Gastrocnemius medialis (tissue), 4 donors: ENCODE measurements around the gene ZNF740. TPM values are rescaled to one million over a fixed set of nuclear protein-coding genes. Genes with fewer than 3 reads are reported as not detected.

ENCODE experiments used
- ATAC-seq, 2 donors: fragments of 150-250 bp; one replicate each; pipeline ENCODE4 v1.9.1; 2016
- DNase-seq, 2 donors: peaks; one replicate each; pipeline ENCODE4 v3.0.0-alpha.2; 2019
- H3K27ac ChIP-seq, 4 donors: fragments of 200-600 bp; sonication (generic); 1 replicate in 1 of 4; 2 replicates in 3 of 4; pipeline ENCODE4 v1.5.1; 2016 to 2018; ENCODE audit warnings: mild to moderate bottlenecking in 2 of 4, moderate library complexity in 1 of 4
- H3K27me3 ChIP-seq, 3 donors: fragments of 200-600 bp; sonication (generic) in 2 of 3; 1 replicate in 1 of 3; 2 replicates in 2 of 3; pipeline versions ENCODE4 v1.5.1 to v1.6.0; 2016 to 2019; ENCODE audit warnings: mild to moderate bottlenecking in 1 of 3, moderate library complexity in 1 of 3
- H3K36me3 ChIP-seq, 2 donors: fragments of 200-600 bp; sonication (generic) in 1 of 2; one replicate each; pipeline ENCODE4 v1.5.1; 2017 to 2018
- H3K4me1 ChIP-seq, 2 donors: fragments of 200-600 bp; sonication (generic) in 1 of 2; one replicate each; pipeline ENCODE4 v1.5.1; 2016 to 2017; ENCODE audit warnings: mild to moderate bottlenecking in 2 of 2
- H3K4me3 ChIP-seq, 4 donors: fragments of 200-600 bp; sonication (generic) in 3 of 4; 1 replicate in 1 of 4; 2 replicates in 3 of 4; pipeline ENCODE4 v1.5.1; 2016 to 2019; ENCODE audit warnings: mild to moderate bottlenecking in 2 of 4
- H3K9me3 ChIP-seq, 3 donors: fragments of 200-600 bp; sonication (generic) in 2 of 3; 1 replicate in 1 of 3; 2 replicates in 2 of 3; pipeline ENCODE4 v1.5.1; 2016 to 2019
- POLR2A ChIP-seq, 2 donors: fragments of 450-650 bp; IDR thresholded peaks; one replicate each; pipeline ENCODE4 v1.6.1; 2017; ENCODE audit warnings: antibody characterized with exemption in 2 of 2, mild to moderate bottlenecking in 2 of 2, moderate library complexity in 2 of 2
- in situ Hi-C, 4 donors: fragments of 200-750 bp; cut with MboI; loops; one replicate each; pipeline versions ENCODE4 v1.15.0 to v1.8.0; 2017; ENCODE audit warnings: low sequenced_read_pairs in 4 of 4
- intact Hi-C: fragments of 100-400 bp; cut with DNase I; formaldehyde crosslinking; loops from one replicate; pipeline ENCODE4 v1.15.1; 2023; ENCODE audit warnings: low total_unique reads
- total RNA-seq, 4 donors: library from RNA; depleted of rRNA; stranded (reverse); fragments of >200 nt; gene quantifications; one replicate each; pipeline versions ENCODE4 v1.1.0 to v1.2.3, GENCODE V29; 2016
- TF ChIP-seq, protein P1 (sequence below), 5 experiments: fragments of 450-650 bp in 3 of 5; fragments of 200-600 bp in 2 of 5; sonication (generic) in 2 of 5; IDR thresholded peaks in 4 of 5; conservative IDR thresholded peaks in 1 of 5; 1 replicate in 4 of 5; 2 replicates in 1 of 5; pipeline ENCODE4 v1.5.1; 2016 to 2019; ENCODE audit warnings: antibody characterized with exemption in 5 of 5, mild to moderate bottlenecking in 3 of 5, moderate library complexity in 3 of 5

The ZNF740 gene
- total RNA-seq, 4 donors from 2014 or later = 4.1 to 7.4 (median 5.0) TPM

DNA sequence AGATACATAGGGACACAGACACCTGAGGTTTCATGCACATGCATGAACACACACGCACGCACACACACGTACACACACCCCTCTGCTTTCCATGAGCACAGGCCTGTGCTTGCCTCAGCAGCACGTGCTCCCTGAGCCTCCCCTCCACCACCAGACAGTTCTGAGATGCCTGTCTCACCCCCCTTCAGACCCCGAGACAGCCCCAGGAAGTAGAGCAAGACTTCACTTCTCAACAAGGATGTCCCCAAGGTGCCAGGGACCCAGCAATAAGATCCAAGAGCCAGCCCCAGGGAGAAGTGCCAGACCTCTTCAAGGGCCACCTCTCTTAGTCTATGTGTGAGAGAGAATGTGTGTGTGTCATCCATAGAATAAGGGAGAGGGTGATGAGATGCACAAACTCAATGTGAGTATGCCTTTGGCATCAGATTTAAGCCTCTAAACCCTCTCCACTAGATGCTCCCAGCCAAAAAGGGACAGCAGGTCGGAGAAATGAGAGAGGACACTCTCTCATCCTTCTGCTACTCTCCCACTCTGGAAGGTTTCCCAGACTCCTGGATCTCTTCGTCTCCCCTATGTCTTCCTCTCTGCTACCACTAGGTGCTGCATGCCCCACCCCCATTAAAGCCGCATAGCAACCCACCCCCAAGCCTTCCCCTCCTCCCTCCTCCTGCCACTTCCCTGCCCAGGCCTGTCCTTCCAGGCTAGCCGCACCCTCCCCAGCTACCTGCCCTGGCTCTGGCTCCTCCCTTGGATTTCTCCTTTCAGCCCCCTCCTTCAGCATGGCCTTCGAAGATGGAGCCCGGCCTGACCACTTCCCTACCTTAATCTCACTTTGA lies 43.8 kb downstream of the ZNF740 start:
- Histone ChIP-seq H3K36me3 (no peaks in the 10 kb centered on the region), H3K9me3 (no peaks in the 10 kb centered on the region), H3K4me3 (no peak overlapping the region), H3K27me3 (no peaks in the 10 kb centered on the region), H3K4me1 (peaks cover 11 to 30% of the 10 kb centered on the region in 2 donors), H3K27ac (peak overlapping the region in 3 of 4 donors; percentile 98 to 100 (median 99))
- no peak for DNase-seq
- in situ Hi-C loops (no loop called here), intact Hi-C loops (no loop called here)
- TF ChIP-seq, protein P1, sequence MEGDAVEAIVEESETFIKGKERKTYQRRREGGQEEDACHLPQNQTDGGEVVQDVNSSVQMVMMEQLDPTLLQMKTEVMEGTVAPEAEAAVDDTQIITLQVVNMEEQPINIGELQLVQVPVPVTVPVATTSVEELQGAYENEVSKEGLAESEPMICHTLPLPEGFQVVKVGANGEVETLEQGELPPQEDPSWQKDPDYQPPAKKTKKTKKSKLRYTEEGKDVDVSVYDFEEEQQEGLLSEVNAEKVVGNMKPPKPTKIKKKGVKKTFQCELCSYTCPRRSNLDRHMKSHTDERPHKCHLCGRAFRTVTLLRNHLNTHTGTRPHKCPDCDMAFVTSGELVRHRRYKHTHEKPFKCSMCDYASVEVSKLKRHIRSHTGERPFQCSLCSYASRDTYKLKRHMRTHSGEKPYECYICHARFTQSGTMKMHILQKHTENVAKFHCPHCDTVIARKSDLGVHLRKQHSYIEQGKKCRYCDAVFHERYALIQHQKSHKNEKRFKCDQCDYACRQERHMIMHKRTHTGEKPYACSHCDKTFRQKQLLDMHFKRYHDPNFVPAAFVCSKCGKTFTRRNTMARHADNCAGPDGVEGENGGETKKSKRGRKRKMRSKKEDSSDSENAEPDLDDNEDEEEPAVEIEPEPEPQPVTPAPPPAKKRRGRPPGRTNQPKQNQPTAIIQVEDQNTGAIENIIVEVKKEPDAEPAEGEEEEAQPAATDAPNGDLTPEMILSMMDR (IDR thresholded peaks at IDR 0.05 in 4 of 5, conservative IDR thresholded peaks at IDR 0.05 in 1 of 5) = no peak
- TF ChIP-seq POLR2A (IDR thresholded peaks at IDR 0.05) = no peak
- ATAC-seq = no peak

DNA sequence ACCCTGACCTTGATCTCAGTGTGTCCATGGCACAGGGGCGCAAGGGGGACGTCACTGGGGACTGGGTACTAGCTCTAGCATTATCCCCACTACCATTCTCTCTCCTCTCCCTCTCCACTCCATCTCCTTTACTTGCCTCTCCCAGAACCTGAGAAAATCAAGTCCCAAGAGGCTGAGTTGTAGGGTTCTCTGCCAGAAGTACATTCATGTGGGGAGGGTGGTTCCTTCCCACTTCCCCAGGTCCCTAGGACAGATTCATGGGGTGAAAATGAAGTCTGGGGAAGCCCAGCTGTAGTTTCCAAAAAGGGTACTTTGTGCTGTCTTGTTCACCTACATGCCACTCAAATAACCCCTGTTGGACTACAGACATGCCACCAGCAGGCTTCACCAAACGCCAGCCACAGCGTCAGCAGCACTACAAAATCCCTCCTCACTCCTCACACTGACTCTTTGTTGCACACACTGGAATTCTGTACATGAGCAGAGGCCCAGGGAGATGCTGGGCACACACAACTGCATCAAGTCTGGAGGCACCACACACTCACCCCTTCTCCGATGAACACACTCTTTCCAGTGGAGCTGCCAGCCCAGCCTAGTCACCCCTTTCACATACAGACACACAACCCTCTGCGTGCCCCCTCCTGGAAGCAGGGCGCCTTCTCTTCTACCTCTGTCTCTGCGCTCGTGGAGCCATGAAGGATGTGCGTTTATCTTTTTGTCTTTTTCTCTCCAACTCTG lies 44.5 kb downstream of the ZNF740 start:
- TF ChIP-seq, protein P1 (IDR thresholded peaks at IDR 0.05 in 4 of 5, conservative IDR thresholded peaks at IDR 0.05 in 1 of 5) = no peak
- Histone ChIP-seq H3K36me3 (no peaks in the 10 kb centered on the region), H3K27me3 (no peaks in the 10 kb centered on the region), H3K27ac (no peak overlapping the region), H3K4me3 (no peak overlapping the region), H3K9me3 (no peaks in the 10 kb centered on the region), H3K4me1 (peaks cover 11 to 27% of the 10 kb centered on the region in 2 donors)
- intact Hi-C loops = no loop called here
- DNase-seq (no peak), ATAC-seq (no peak)
- in situ Hi-C loops = no loop called here

DNA sequence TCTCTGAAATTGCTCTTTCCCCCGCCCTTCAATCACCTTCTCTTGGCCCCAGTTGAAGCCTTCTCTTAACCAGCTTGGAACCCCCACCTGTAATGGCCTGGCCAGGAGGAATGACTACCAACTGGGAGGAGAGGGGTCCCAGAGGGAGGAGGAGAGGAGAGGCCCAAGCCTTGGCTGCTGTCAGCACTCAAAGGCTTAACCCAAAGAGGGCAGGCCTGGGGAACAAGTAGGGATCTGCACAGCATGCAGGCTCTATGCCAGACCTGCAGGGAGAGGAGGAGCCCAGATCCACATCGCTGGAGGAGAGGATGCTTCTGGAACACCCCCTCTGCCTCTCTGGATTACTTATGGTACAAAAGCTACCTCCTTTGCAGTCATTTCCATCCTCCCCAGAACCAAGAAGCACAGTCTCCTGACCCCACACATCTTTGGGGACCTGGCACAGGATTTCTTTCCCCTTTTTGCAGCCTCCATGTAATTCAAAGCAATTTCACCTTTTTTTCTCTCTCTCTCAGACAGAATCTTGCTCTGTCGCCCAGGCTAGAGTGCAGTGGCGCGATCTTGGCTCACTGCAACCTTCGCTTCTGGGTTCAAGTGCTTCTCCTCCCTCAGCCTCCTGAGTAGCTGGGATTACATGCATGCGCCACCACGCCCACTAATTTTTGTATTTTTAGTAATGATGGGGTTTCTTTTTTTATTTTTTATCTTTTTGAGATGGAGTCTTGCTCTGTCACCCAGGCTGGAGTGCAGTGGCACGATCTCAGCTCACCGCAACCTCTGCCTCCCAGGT lies 45.3 kb downstream of the ZNF740 start:
- in situ Hi-C loops = no loop called here
- intact Hi-C loops = no loop called here
- Histone ChIP-seq H3K27ac (no peak overlapping the region), H3K36me3 (no peaks in the 10 kb centered on the region), H3K27me3 (no peaks in the 10 kb centered on the region), H3K9me3 (no peaks in the 10 kb centered on the region), H3K4me1 (peaks cover 11 to 20% of the 10 kb centered on the region in 2 donors), H3K4me3 (no peak overlapping the region)
- no peak for TF ChIP-seq POLR2A (IDR thresholded peaks at IDR 0.05)
- TF ChIP-seq, protein P1 (IDR thresholded peaks at IDR 0.05 in 4 of 5, conservative IDR thresholded peaks at IDR 0.05 in 1 of 5) = no peak
- DNase-seq = no peak
- ATAC-seq = no peak

DNA sequence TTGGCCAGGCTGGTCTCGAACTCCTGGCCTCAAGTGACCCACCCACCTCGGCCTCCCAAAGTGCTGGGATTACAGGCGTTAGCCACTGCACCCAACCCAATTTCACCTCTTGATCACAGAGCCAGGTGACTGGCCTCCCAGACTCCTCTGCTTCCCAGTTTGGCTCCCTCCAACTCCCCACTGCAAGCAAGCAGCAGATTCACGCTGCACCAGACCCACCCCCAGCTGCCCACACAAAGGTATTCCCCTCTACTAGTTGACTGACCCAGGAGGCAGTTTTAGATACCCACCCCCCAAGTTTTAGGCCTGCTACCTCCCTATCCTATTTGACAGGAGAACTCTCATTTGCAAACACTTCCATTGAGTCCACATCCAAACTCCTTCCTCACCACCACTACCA lies 46.3 kb downstream of the ZNF740 start:
- in situ Hi-C loops = no loop called here
- Histone ChIP-seq H3K9me3 (no peaks in the 10 kb centered on the region), H3K4me3 (no peak overlapping the region), H3K27ac (no peak overlapping the region), H3K4me1 (peaks cover 16 to 19% of the 10 kb centered on the region in 2 donors), H3K36me3 (no peaks in the 10 kb centered on the region), H3K27me3 (peaks cover 0 to 5% (median 0%) of the 10 kb centered on the region in 3 donors)
- DNase-seq = no peak
- no peak for ATAC-seq
- TF ChIP-seq POLR2A (IDR thresholded peaks at IDR 0.05) = no peak
- TF ChIP-seq, protein P1 (IDR thresholded peaks at IDR 0.05 in 4 of 5, conservative IDR thresholded peaks at IDR 0.05 in 1 of 5) = no peak
- intact Hi-C loops = no loop called here
